Forelimb muscle (tissue), 1 donor: ENCODE data around the gene EFNA3. TPM values are rescaled to one million over a fixed set of nuclear protein-coding genes. Genes with fewer than 3 reads are reported as not detected.

Experiments used
- DNase-seq: peaks from one replicate; pipeline ENCODE4 v3.0.0-alpha.2; 2013; ENCODE audit warnings: low read depth
- polyA plus RNA-seq: library from polyadenylated mRNA; unstranded; fragments of 120-200 nt; gene quantifications from one replicate; pipeline ENCODE4 v1.2.1, GENCODE V29; 2013; ENCODE audit not compliant: insufficient read length

The EFNA3 gene
- polyA plus RNA-seq, 1 donor: 2.1 TPM

DNA sequence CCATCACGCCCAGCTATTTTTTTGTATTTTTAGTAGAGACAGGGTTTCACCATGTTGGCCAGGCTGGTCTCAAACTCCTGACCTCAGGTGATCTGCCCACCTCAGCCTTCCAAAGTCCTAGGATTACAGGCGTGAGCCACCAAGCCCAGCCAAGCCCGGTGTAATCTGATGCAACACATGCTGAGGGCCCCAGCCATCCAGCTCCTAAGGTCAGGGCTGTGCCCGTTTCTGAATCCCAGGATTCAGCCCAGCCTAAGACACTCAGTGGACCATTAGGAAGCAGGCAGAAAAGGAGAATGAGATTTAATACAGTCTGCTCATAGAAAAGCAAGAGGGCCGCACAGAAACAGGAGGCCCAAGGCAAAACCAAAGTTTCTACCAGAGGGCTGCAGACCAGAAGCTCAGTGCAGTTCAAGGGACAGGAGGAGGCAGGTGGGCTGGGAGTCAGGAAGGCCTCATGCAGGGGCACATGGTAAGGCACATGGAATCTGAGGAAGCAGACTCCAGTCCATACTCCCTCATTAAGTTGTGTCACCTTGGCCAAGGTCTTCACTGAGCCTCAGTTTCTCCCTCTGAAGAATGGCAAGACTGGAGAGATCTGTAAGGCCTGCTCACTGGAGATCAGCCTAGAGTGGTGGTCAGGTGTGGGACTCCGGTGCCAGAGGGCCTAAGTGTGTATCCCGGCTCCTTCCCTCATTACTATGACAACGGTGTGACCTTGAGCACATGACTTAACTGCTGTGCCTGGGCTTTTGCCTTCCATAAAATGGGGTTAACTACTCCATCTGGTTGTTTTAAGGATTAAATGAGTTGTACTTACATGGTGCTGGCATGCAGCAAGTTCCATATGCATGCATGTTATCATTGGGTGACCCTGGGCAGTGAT lies 29.9 kb upstream of the EFNA3 start:
- DNase-seq: no peak

- no peak for DNase-seq
Measured at GRCh38 chr1:155049651-155050559, 28.7 kb upstream of the EFNA3 start.

DNA sequence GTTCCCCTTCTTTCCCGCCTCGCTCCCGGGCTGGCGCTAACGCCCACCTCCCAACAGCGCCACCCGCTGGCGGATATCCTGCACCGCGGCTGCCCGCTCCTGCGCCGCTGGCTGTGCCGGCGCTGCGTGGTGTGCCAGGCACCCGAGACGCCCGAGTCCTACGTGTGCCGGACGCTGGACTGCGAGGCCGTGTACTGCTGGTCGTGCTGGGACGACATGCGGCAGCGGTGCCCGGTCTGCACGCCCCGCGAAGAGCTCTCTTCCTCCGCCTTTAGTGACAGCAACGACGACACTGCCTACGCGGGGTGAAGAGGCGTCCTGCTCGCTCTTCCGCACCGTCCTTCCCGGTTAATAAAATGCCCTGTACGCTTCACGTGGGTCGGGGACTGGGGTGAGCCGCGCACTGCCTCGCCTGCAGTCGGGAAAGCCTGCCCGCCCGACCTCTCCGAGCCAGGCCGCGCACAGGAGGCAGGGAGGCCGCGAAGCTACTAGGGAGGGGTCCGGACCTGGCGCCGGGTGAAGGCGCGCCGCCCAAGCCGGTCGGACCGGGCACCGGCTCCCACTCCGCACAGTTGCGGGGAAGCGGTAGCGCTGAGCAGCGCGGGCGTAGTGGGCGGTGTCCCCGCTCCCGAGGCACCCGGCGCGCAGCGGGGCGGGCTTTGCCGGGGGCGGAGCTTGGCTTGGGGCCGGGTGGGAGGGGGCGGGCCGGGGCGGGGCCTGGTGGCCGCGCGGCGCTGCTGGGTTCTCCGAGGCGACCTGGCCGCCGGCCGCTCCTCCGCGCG lies 27.9 kb upstream of the EFNA3 start, which contains the start of gene ADAM15:
Gene ADAM15, plus strand, starts transcription at position 757 of the 782 bp plus-strand sequence. CDS start 71 bp downstream, outside the sequence.
- DNase-seq: no peak

DNA sequence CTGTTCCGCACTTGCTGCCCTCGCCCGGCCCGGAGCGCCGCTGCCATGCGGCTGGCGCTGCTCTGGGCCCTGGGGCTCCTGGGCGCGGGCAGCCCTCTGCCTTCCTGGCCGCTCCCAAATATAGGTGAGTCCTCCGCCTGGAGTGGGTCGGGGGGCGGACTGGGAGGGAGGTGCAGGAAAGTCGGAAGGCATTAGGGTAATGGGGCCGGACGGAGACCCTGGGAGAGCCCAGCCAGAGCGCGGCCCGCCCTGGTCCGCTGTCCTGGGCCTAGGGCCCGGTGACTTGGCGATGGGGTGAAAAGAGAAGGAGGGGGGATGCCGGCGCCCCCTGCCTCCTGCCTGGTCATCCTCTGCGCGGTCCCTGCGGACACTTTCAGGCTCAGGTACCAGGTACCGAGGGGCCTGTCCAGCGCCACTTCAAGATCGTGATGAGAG lies 27.3 kb upstream of the EFNA3 start:
- DNase-seq: no peak

DNA sequence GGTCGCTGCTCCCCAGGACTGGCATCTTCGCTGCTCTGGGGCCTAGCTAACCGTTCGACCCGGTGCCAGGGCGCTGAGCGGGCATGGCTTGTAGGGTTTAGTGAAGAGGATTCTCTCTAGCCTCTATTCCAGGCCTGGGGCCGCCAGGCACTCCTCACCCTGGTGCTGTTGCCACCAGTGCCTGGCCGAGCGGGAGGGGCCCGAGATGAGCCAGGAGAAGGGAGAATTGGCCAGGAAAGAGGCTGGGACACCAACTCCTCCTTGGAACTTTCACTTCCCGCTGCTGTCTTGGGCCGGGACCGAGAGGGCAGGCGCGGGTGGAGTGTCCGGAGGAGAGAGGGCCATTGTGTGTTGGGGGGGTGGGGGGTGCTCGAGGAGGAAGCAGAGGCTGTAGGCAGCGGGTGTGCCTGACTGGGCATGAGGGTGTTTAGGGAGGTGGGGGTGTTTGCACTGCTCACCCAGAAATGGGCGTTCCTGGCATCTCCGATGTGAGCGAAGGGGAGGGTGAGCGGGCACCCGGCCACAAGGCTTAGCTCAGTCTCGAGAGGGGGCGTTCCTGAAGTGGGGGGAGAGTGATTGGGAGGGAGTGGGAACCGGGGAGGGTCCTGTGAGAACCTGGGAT lies 26.7 kb upstream of the EFNA3 start:
- DNase-seq: no peak

GRCh38 chr1:155052439-155053395 lies 25.9 kb upstream of the EFNA3 start:
- no peak for DNase-seq

- DNase-seq: no peak
Measured at GRCh38 chr1:155053531-155054105, 25.0 kb upstream of the EFNA3 start.

DNA sequence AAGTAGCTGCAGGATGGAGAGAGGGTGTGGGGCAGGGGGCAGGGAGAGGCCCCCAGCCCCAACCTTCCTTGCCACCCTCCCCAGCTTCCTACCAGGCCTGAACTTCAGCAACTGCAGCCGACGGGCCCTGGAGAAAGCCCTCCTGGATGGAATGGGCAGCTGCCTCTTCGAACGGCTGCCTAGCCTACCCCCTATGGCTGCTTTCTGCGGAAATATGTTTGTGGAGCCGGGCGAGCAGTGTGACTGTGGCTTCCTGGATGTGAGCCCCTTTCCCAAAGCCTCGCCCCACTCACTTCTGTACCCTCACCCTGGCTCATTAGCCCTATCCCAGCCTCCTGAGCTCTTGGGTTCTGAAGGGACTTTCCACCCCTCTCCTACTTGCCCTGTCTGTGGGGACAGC lies 21.5 kb upstream of the EFNA3 start:
- DNase-seq: no peak

GRCh38 chr1:155057788-155058211 lies 20.8 kb upstream of the EFNA3 start:
- no peak for DNase-seq

DNA sequence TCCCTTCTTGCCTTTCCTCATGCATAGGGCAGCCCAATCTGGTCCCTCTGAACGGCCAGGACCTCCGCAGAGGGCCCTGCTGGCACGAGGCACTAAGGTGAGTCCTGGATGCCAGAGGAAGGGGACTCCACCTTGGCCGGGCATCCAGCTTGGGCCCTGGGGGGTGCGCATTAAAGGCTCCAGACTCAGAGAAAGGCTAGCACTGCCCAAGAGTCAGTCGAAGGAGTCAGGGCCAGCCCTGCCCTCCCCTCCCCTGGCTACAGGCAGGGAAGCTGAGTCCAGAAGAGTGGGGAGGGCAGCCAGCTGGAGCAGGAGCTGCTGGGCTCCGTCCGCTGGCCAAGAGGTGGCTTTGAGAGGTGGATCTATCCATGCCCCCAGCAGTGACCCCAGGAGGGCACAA lies 17.9 kb upstream of the EFNA3 start:
- no peak for DNase-seq

DNA sequence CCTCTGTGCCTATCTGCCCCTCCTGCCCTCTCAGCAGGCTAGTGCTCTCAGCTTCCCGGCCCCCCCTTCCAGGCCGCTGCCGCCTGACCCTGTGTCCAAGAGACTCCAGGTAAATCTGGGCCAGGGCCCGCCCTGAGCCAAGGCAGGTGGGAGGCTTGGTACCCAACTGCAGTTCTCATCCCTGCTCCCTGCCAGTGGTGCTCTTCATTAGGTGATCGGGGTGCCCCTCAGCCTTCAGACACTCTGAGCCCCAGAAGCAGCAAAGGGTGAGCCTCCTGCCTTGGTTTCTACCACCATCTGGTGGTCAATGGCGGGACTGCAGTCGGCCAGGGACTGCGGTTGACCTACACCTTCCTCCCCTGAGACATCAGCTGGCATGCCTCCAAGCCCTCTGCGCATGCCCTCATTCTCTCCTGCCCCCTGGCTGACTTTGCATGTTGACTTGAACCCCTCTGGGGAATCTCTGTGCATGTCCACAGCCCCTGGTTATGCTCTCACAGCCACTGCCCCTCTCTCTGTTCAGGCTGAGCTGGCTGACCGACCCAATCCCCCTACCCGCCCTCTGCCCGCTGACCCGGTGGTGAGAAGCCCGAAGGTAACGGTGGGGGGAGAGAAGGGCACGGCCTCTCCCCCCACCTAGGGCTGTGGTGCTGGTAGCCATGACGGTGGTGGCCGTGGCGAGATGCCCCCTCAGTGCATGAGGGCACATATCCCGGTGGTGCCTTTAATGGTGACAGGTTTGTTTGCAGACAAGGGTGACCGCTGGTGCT lies 17.1 kb upstream of the EFNA3 start:
- no peak for DNase-seq

DNA sequence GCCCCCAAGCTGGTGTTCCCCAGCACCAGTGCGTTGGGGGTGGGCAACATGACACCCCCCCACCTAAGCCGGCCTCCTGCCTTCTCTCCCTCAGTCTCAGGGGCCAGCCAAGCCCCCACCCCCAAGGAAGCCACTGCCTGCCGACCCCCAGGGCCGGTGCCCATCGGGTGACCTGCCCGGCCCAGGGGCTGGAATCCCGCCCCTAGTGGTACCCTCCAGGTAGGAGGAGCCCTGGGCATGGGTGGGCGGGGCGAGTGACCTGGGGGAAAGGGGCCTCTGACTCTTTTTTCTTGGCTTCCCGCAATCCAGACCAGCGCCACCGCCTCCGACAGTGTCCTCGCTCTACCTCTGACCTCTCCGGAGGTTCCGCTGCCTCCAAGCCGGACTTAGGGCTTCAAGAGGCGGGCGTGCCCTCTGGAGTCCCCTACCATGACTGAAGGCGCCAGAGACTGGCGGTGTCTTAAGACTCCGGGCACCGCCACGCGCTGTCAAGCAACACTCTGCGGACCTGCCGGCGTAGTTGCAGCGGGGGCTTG lies 16.4 kb upstream of the EFNA3 start:
- no peak for DNase-seq

DNA sequence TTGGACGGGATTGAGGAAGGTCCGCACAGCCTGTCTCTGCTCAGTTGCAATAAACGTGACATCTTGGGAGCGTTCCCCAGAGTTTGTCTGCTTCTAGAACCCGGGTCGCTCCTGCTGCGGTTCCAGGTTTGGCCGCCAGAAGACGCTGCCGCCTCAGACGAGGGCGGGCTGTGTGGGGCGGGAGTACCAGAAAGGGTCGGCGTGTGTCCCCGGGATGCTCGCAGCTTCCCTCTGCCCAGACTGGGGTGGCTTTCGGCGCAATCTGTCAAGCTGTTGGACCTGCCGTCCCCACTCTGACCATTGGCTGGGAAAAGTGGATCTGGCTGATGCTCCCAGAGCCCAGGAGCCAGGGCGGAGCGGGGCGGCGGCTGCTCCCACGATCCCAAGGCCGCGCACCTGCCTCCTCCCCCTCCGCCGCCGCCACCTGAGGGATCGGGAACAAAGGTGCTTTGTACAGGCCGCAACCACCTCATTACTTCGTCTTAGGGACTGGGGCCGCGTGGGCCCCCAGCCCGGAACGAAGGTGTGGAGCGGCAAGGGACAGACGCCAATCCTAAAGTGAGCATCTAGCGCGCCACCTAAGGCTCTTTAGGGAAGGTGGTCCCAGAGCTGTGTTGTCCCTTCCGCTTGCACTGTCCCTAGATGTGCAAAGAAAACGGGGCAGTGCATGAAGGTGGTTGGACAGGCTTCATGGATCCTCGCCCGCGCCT lies 15.8 kb upstream of the EFNA3 start:
- DNase-seq: no peak

GRCh38 chr1:155063550-155064110 lies 15.0 kb upstream of the EFNA3 start, which contains the start of gene EFNA4:
TSS of gene EFNA4 (plus strand) at chr1:155063740. CDS start at chr1:155063824, 84 bp downstream.
- DNase-seq: peak; percentile 78

DNA sequence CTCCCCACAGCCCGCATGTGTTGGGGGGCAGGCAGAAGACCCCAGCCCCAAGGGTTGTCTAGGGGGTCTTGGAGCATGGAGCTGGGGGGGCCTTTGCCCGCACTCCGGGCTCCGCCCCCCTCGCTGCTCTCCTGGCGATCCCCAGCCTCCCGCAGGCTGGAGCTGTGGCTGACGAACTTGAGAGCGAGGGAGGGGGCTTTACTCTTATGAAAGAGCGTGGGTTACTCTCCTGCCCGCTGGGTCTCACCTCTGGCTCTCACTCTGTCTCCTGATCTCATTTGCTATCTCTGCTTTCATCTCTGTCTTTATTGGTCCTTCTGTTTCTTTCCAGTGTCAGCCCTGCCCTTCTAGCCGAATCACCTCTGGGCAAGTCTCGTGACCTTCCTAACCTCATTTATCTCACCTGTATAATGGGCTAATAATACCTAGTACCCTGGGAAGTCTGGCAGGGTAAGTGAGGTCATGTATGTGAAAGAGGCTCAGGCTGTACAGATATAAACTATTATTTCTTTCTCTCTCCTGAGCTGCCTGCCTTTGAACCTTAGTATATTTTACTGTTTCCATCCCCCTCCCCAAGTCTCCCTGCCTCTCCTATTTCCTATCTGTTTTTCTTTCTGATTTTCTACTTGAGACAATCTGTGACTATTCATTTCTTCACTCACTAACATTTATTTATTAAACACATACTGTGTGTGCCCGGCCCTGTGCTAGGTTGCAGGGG lies 14.4 kb upstream of the EFNA3 start:
- no peak for DNase-seq

GRCh38 chr1:155064832-155065429 lies 13.7 kb upstream of the EFNA3 start:
- DNase-seq: no peak
